Stimulated activated CD8-positive, alpha-beta memory T cell treated with anti-CD3 and anti-CD28 coated beads, Interleukin-12 subunit alpha, Interleukin-12 subunit beta, amount 100 ng/mL, for 24 hours (primary cell): Measurements from ENCODE around the gene HTR1E.
"Not testable (repeated sequence)": the region's sequence is repeated elsewhere in the genome, so short reads cannot be mapped to it uniquely, and the experiment has no call there.

ENCODE experiments used
- DNase-seq: peaks from one replicate; pipeline ENCODE4 v3.0.0-alpha.2; 2020; ENCODE audit errors: extremely low read depth

The HTR1E gene

GRCh38 chr6:86973088-86973487 lies 35.8 kb downstream of the HTR1E start:
- no peak for DNase-seq

GRCh38 chr6:86978251-86978650 lies 40.9 kb downstream of the HTR1E start:
- no peak for DNase-seq

- DNase-seq = no peak
Measured at GRCh38 chr6:87001494-87001893, 64.2 kb downstream of the HTR1E start.

- not testable (repeated sequence) for DNase-seq
Measured at GRCh38 chr6:87002391-87002790, 65.1 kb downstream of the HTR1E start.

- DNase-seq = not testable (repeated sequence)
Measured at GRCh38 chr6:87006541-87006940, 69.2 kb downstream of the HTR1E start.

GRCh38 chr6:87009581-87009980 lies 72.3 kb downstream of the HTR1E start:
- not testable (repeated sequence) for DNase-seq

GRCh38 chr6:87012035-87012434 lies 74.7 kb downstream of the HTR1E start:
- DNase-seq = no peak

GRCh38 chr6:87012743-87013142 lies 75.4 kb downstream of the HTR1E start:
- DNase-seq = no peak

GRCh38 chr6:87016772-87017171 lies 79.4 kb downstream of the HTR1E start:
- DNase-seq = no peak

- no peak for DNase-seq
Measured at GRCh38 chr6:87027021-87027420, 89.7 kb downstream of the HTR1E start.

- DNase-seq = no peak
Measured at GRCh38 chr6:87029711-87030314, 92.5 kb downstream of the HTR1E start.

GRCh38 chr6:87040729-87041128 lies 103.4 kb downstream of the HTR1E start:
- no peak for DNase-seq

GRCh38 chr6:87045521-87046075 lies 108.3 kb downstream of the HTR1E start:
- no peak for DNase-seq

GRCh38 chr6:87049779-87050178 lies 112.5 kb downstream of the HTR1E start:
- no peak for DNase-seq

GRCh38 chr6:87053312-87053711 lies 116.0 kb downstream of the HTR1E start:
- DNase-seq = no peak

GRCh38 chr6:87054143-87054833 lies 117.0 kb downstream of the HTR1E start:
- DNase-seq = no peak

- no peak for DNase-seq
Measured at GRCh38 chr6:87059943-87060342, 122.6 kb downstream of the HTR1E start.

GRCh38 chr6:87065117-87065516 lies 127.8 kb downstream of the HTR1E start:
- no peak for DNase-seq
